A673 (cell line): ENCODE results near the gene DNAH12.

Experiments
- CTCF ChIP-seq: fragments of 300-800, 200-600 bp; sonication (generic); conservative IDR thresholded peaks from 2 replicates; pipeline ENCODE4 v1.5.1; 2017; ENCODE audit warnings: low read depth, mild to moderate bottlenecking, antibody characterized with exemption, low read length, moderate library complexity, mixed read lengths
- EZH2 ChIP-seq: fragments of 200-600 bp; sonication (generic); IDR thresholded peaks from 2 replicates; pipeline ENCODE4 v1.6.1; 2017; ENCODE audit warnings: borderline replicate concordance, low read depth, mild to moderate bottlenecking, mixed read lengths, antibody characterized with exemption, low read length; ENCODE audit not compliant: poor library complexity, severe bottlenecking

GRCh38 chr3:57420001-57420400 lies 124.1 kb downstream of the DNAH12 start:
- no peak for TF ChIP-seq CTCF
- TF ChIP-seq EZH2 = no peak
